ENCODE measurements around the gene NCOA7. TPM values are rescaled to one million over a fixed set of nuclear protein-coding genes. Genes with fewer than 3 reads are reported as not detected.

NCOA7 gene
- total RNA-seq, 2 experiments from 2014 or later: 34.6 to 35.7 TPM

- TF ChIP-seq CTCF (IDR thresholded peaks at IDR 0.05): no peak
- ATAC-seq (ENCODE audit: poor library complexity) (no peak), DNase-seq (peak in 5 of 14 experiments; percentile 7 to 38 (median 13))
- Histone ChIP-seq H3K27ac (ENCODE audit: low read depth in 1 of 2, low read length in 2 of 2) (no peak overlapping the region), H3K27me3 (ENCODE audit: control insufficient read depth in 1 of 2, insufficient read depth in 2 of 2, low read length in 2 of 2) (peaks cover 44 to 64% of the 10 kb centered on the region in 2 experiments), H3K9me3 (ENCODE audit: control insufficient read depth in 1 of 2, insufficient read depth in 1 of 2, low read length in 2 of 2) (peaks cover 0 to 11% of the 10 kb centered on the region in 2 experiments), H3K4me1 (ENCODE audit: insufficient read depth, low read length) (peaks cover 38% of the 10 kb centered on the region), H3K4me3 (ENCODE audit: low read length) (peak overlapping the region; percentile 64), H3K36me3 (ENCODE audit: insufficient read depth, low read length) (no peaks in the 10 kb centered on the region)
- peaks cover 4% of the 10 kb centered on the region for H3K36me3 Mint-ChIP-seq (ENCODE audit: low read depth)
- H3K4me1 Mint-ChIP-seq (ENCODE audit: low read depth): peaks cover 38% of the 10 kb centered on the region
- intact Hi-C loops (cut with DNase I, micrococcal nuclease): loop anchor here (2.0 to 5.0 kb wide), 2 partner anchors 19 to 558 kb away; no protein-coding TSS in a partner anchor
- H3K27ac Mint-ChIP-seq: peak overlapping the region; percentile 3
- ChIA-PET CTCF (interaction anchor here (1.7 kb wide), 1 partner anchor 208 kb away, joined by 4 read pairs; no protein-coding TSS in a partner anchor), POLR2A (interaction anchor here (2.3 to 3.6 kb wide), 4 partner anchors 31 to 237 kb away, joined by 7 to 33 read pairs (median 16); partner anchors contain the start of genes NCOA7 and TRMT11)
- H3K27me3 Mint-ChIP-seq: peaks cover 88% of the 10 kb centered on the region
- H3K4me3 Mint-ChIP-seq: peak overlapping the region; percentile 86
- H3K9me3 Mint-ChIP-seq: no peaks in the 10 kb centered on the region
Measured at GRCh38 chr6:125749865-125750691, 40.7 kb upstream of the NCOA7 start.

- no peak for TF ChIP-seq CTCF (IDR thresholded peaks at IDR 0.05)
- Histone ChIP-seq H3K4me1 (ENCODE audit: insufficient read depth, low read length) (peaks cover 38% of the 10 kb centered on the region), H3K27ac (ENCODE audit: low read depth in 1 of 2, low read length in 2 of 2) (no peak overlapping the region), H3K4me3 (ENCODE audit: low read length) (no peak overlapping the region), H3K27me3 (ENCODE audit: control insufficient read depth in 1 of 2, insufficient read depth in 2 of 2, low read length in 2 of 2) (peaks cover 39 to 67% of the 10 kb centered on the region in 2 experiments), H3K36me3 (ENCODE audit: insufficient read depth, low read length) (no peaks in the 10 kb centered on the region), H3K9me3 (ENCODE audit: control insufficient read depth in 1 of 2, insufficient read depth in 1 of 2, low read length in 2 of 2) (peaks cover 0 to 11% of the 10 kb centered on the region in 2 experiments)
- Mint-ChIP-seq H3K36me3 (ENCODE audit: low read depth) (peaks cover 4% of the 10 kb centered on the region), H3K27ac (peak overlapping the region; percentile 3), H3K9me3 (no peaks in the 10 kb centered on the region), H3K4me3 (peak overlapping the region; percentile 86), H3K4me1 (ENCODE audit: low read depth) (peaks cover 38% of the 10 kb centered on the region), H3K27me3 (peaks cover 88% of the 10 kb centered on the region)
- ATAC-seq (ENCODE audit: poor library complexity) (no peak), DNase-seq (no peak)
- CTCF ChIA-PET: interaction anchor here (1.2 to 1.7 kb wide), 2 partner anchors 206 to 207 kb away, joined by 3 to 4 read pairs; partner anchors contain the start of gene HINT3
- intact Hi-C loops (cut with DNase I, micrococcal nuclease): loop anchor here in 1 of 2 experiments (5.0 kb wide), 1 partner anchor 559 kb away; no protein-coding TSS in a partner anchor
- POLR2A ChIA-PET: interaction anchor here (2.3 kb wide), 1 partner anchor 40 kb away, joined by 7 read pairs; the partner anchor contains the start of gene NCOA7
Measured at GRCh38 chr6:125750692-125751333, 39.9 kb upstream of the NCOA7 start.

GRCh38 chr6:125751334-125751916 lies 39.3 kb upstream of the NCOA7 start:
- ATAC-seq (ENCODE audit: poor library complexity) (no peak), DNase-seq (no peak)
- intact Hi-C loops (cut with DNase I, micrococcal nuclease): loop anchor here in 1 of 2 experiments (5.0 kb wide), 1 partner anchor 559 kb away; no protein-coding TSS in a partner anchor
- Mint-ChIP-seq H3K4me1 (ENCODE audit: low read depth) (peaks cover 35% of the 10 kb centered on the region), H3K27ac (no peak overlapping the region), H3K36me3 (ENCODE audit: low read depth) (peaks cover 4% of the 10 kb centered on the region), H3K4me3 (no peak overlapping the region), H3K27me3 (peaks cover 87% of the 10 kb centered on the region), H3K9me3 (no peaks in the 10 kb centered on the region)
- Histone ChIP-seq H3K4me3 (ENCODE audit: low read length) (no peak overlapping the region), H3K4me1 (ENCODE audit: insufficient read depth, low read length) (peaks cover 35% of the 10 kb centered on the region), H3K36me3 (ENCODE audit: insufficient read depth, low read length) (no peaks in the 10 kb centered on the region), H3K9me3 (ENCODE audit: control insufficient read depth in 1 of 2, insufficient read depth in 1 of 2, low read length in 2 of 2) (peaks cover 0 to 11% of the 10 kb centered on the region in 2 experiments), H3K27me3 (ENCODE audit: control insufficient read depth in 1 of 2, insufficient read depth in 2 of 2, low read length in 2 of 2) (peaks cover 33 to 61% of the 10 kb centered on the region in 2 experiments), H3K27ac (ENCODE audit: low read depth in 1 of 2, low read length in 2 of 2) (no peak overlapping the region)
- ChIA-PET CTCF (interaction anchor here (0.9 to 1.7 kb wide), 3 partner anchors 205 to 438 kb away, joined by 3 to 4 read pairs (median 3); partner anchors contain the start of gene HINT3), POLR2A (interaction anchor here (1.5 to 2.3 kb wide), 2 partner anchors 40 to 235 kb away, joined by 3 to 7 read pairs; partner anchors contain the start of genes NCOA7 and TRMT11)
- TF ChIP-seq CTCF (IDR thresholded peaks at IDR 0.05): no peak

Data from CD4-positive, alpha-beta T cell (primary cell).